Gastroesophageal sphincter (tissue), 4 donors: ENCODE results near the gene EML1. TPM values are rescaled to one million over a fixed set of nuclear protein-coding genes. Genes with fewer than 3 reads are reported as not detected.

ENCODE experiments used
- ATAC-seq: fragments of 150-250 bp; one replicate; pipeline ENCODE4 v1.9.1; 2016; ENCODE audit warnings: mild to moderate bottlenecking, moderate library complexity
- H3K27ac ChIP-seq, 4 donors: fragments of 200-600 bp; sonication (generic) in 3 of 4; 1 replicate in 3 of 4; 2 replicates in 1 of 4; pipeline ENCODE4 v1.5.1; 2016 to 2019
- H3K27me3 ChIP-seq: fragments of 200-600 bp; sonication (generic); one replicate; pipeline ENCODE4 v1.5.1; 2019
- H3K36me3 ChIP-seq, 2 donors: fragments of 200-600 bp; sonication (generic); one replicate each; pipeline ENCODE4 v1.5.1; 2019; ENCODE audit warnings: control low read depth in 1 of 2
- H3K4me1 ChIP-seq, 3 donors: fragments of 200-600 bp; sonication (generic); 1 replicate in 2 of 3; 2 replicates in 1 of 3; pipeline ENCODE4 v1.5.1; 2016 to 2019; ENCODE audit warnings: control low read depth in 2 of 3
- H3K4me3 ChIP-seq, 2 donors: fragments of 200-600 bp; sonication (generic); one replicate each; pipeline ENCODE4 v1.5.1; 2019; ENCODE audit warnings: mild to moderate bottlenecking in 1 of 2, moderate library complexity in 1 of 2
- H3K9me3 ChIP-seq, 3 donors: fragments of 200-600 bp; sonication (generic); one replicate each; pipeline ENCODE4 v1.5.1; 2017 to 2019; ENCODE audit warnings: control low read depth in 2 of 3
- EP300 ChIP-seq: sonication (generic); formaldehyde crosslinking; IDR thresholded peaks from one replicate; pipeline ENCODE4 v1.6.1; 2017; ENCODE audit warnings: antibody characterized with exemption, mild to moderate bottlenecking
- POLR2A ChIP-seq, 2 donors: fragments of 450-650 bp; IDR thresholded peaks; one replicate each; pipeline ENCODE4 v1.6.1; 2017; ENCODE audit warnings: antibody characterized with exemption in 2 of 2, mild to moderate bottlenecking in 2 of 2, moderate library complexity in 1 of 2
- POLR2AphosphoS5 ChIP-seq: sonication (generic); formaldehyde crosslinking; IDR thresholded peaks from one replicate; pipeline ENCODE4 v1.6.1; 2017; ENCODE audit warnings: antibody characterized with exemption
- WGBS, 2 donors: methylation state at CpG; one replicate each; pipeline ENCODE4 v1.1.5; 2018; ENCODE audit warnings: low coverage in 1 of 2; 5-methylcytosine and 5-hydroxymethylcytosine counted together
- total RNA-seq, 4 donors: library from RNA; depleted of rRNA; stranded (reverse); fragments of >200 nt; gene quantifications; one replicate each; pipeline ENCODE4 v1.1.0, GENCODE V29; 2016
- TF ChIP-seq, protein P1 (sequence below), 4 experiments: fragments of 200-600 bp in 2 of 4; fragments of 450-650 bp in 2 of 4; sonication (generic) in 1 of 4; IDR thresholded peaks; one replicate each; pipeline ENCODE4 v1.5.1; 2017 to 2019; ENCODE audit warnings: antibody characterized with exemption in 4 of 4, mild to moderate bottlenecking in 2 of 4, moderate library complexity in 2 of 4

Gene EML1
- total RNA-seq, 4 donors from 2014 or later: 121 to 206 (median 136) TPM

- 53 to 80% methylated on average over 3 to 5 of the region's 6 CpGs for WGBS, 2 donors
- Histone ChIP-seq H3K36me3 (peaks cover 0 to 71% of the 10 kb centered on the region in 2 donors), H3K27ac (no peak overlapping the region), H3K9me3 (no peaks in the 10 kb centered on the region), H3K27me3 (no peaks in the 10 kb centered on the region), H3K4me3 (no peak overlapping the region), H3K4me1 (no peaks in the 10 kb centered on the region)
- peak; percentile 31 for ATAC-seq
- TF ChIP-seq POLR2A (IDR thresholded peaks at IDR 0.05) (no peak), EP300 (no peak), POLR2AphosphoS5 (no peak)
- TF ChIP-seq, protein P1, sequence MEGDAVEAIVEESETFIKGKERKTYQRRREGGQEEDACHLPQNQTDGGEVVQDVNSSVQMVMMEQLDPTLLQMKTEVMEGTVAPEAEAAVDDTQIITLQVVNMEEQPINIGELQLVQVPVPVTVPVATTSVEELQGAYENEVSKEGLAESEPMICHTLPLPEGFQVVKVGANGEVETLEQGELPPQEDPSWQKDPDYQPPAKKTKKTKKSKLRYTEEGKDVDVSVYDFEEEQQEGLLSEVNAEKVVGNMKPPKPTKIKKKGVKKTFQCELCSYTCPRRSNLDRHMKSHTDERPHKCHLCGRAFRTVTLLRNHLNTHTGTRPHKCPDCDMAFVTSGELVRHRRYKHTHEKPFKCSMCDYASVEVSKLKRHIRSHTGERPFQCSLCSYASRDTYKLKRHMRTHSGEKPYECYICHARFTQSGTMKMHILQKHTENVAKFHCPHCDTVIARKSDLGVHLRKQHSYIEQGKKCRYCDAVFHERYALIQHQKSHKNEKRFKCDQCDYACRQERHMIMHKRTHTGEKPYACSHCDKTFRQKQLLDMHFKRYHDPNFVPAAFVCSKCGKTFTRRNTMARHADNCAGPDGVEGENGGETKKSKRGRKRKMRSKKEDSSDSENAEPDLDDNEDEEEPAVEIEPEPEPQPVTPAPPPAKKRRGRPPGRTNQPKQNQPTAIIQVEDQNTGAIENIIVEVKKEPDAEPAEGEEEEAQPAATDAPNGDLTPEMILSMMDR (IDR thresholded peaks at IDR 0.05): no peak
Measured at GRCh38 chr14:99930420-99931274, 137.4 kb downstream of the EML1 start.

DNA sequence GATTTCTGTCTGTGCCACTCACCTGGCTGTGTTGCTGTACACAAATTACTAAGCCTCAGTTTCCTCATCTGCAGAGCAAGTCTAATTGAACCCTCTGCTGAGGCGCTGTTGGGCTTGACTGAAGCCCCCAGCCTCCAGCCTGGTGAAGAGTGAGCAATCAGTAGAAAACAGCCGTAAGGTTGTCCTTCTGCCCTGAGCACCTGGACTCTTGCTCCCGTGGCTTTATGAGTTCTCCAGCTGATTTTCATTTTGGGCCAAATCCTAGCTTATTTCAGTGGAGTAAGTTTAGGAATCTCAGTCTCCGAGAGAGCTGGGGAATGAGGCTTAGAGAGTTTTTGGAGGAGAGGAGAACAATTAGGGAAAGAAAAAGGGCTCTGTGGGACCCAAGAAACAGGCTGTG is 138.1 kb downstream of the EML1 start:
- H3K9me3 ChIP-seq: no peaks in the 10 kb centered on the region
- H3K27ac ChIP-seq: no peak overlapping the region
- no peaks in the 10 kb centered on the region for H3K27me3 ChIP-seq
- no peak for ATAC-seq
- TF ChIP-seq, protein P1 (IDR thresholded peaks at IDR 0.05): no peak
- TF ChIP-seq POLR2AphosphoS5 (no peak), POLR2A (IDR thresholded peaks at IDR 0.05) (no peak), EP300 (no peak)
- H3K4me1 ChIP-seq: no peaks in the 10 kb centered on the region
- H3K4me3 ChIP-seq: no peak overlapping the region
- 67 to 80% methylated on average over 1 to 4 of the region's 4 CpGs for WGBS, 2 donors
- H3K36me3 ChIP-seq: peaks cover 0 to 70% of the 10 kb centered on the region in 2 donors

DNA sequence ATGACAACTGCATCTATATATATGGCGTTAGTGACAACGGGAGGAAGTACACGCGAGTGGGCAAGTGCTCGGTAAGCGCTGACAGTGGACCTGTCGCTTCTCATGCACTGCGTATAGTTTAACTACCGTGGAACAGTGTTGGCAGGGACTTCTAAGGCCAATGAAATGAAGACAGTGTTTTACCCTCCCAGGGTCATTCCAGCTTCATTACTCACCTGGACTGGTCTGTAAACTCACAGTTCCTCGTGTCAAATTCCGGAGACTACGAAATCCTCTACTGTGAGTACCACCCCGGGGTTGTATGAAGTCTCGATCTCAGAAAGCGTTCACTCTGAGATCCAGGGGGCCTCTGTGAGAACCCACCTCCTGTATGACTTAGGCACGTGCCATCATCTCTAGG is 142.8 kb downstream of the EML1 start:
- TF ChIP-seq POLR2A (IDR thresholded peaks at IDR 0.05) (no peak), EP300 (no peak), POLR2AphosphoS5 (no peak)
- TF ChIP-seq, protein P1 (IDR thresholded peaks at IDR 0.05): no peak
- no peaks in the 10 kb centered on the region for H3K9me3 ChIP-seq
- H3K36me3 ChIP-seq: peaks cover 0 to 87% of the 10 kb centered on the region in 2 donors
- H3K4me1 ChIP-seq: no peaks in the 10 kb centered on the region
- 84 to 86% methylated on average over 14 to 15 of the region's 16 CpGs for WGBS, 2 donors
- H3K27ac ChIP-seq: no peak overlapping the region
- no peaks in the 10 kb centered on the region for H3K27me3 ChIP-seq
- no peak for ATAC-seq
- H3K4me3 ChIP-seq: no peak overlapping the region

GRCh38 chr14:99936738-99937474 is 143.7 kb downstream of the EML1 start:
- Histone ChIP-seq H3K27ac (no peak overlapping the region), H3K4me3 (no peak overlapping the region), H3K9me3 (no peaks in the 10 kb centered on the region), H3K27me3 (no peaks in the 10 kb centered on the region), H3K4me1 (no peaks in the 10 kb centered on the region), H3K36me3 (peaks cover 0 to 87% of the 10 kb centered on the region in 2 donors)
- WGBS, 2 donors: 80 to 100% methylated on average over 1 to 2 of the region's 29 CpGs
- TF ChIP-seq POLR2AphosphoS5: no peak
- TF ChIP-seq, protein P1 (IDR thresholded peaks at IDR 0.05): no peak
- no peak for TF ChIP-seq POLR2A (IDR thresholded peaks at IDR 0.05)
- TF ChIP-seq EP300: no peak
- no peak for ATAC-seq
